HG02885 (cell line): ENCODE measurements around the gene ZNF850.
A peak's percentile ranks its signal among the peaks of the same experiment; 100 is the strongest.

ENCODE experiments used
- ATAC-seq: cut with Tn5 transposase; IDR thresholded peaks from one replicate; pipeline ENCODE4 v1.9.1; 2021; ENCODE audit warnings: mild to moderate bottlenecking; ENCODE audit not compliant: unreplicated experiment, poor library complexity

ZNF850 gene

GRCh38 chr19:36709423-36709822 is 63.2 kb downstream of the ZNF850 start:
- ATAC-seq, result no peak

GRCh38 chr19:36707134-36707533 is 65.5 kb downstream of the ZNF850 start:
- no peak for ATAC-seq

- ATAC-seq, result no peak
These were observed 84.5 kb downstream of the ZNF850 start for GRCh38 chr19:36688058-36688457.

GRCh38 chr19:36687214-36688056 is 85.2 kb downstream of the ZNF850 start, which contains the start of gene ZNF567:
Gene ZNF567, plus strand, starts transcription at chr19:36687612. Its CDS starts 7,256 bp downstream, at chr19:36694868.
- ATAC-seq, result peak; percentile 94

- no peak for ATAC-seq
These were observed 86.0 kb downstream of the ZNF850 start for GRCh38 chr19:36686365-36687213.

- no peak for ATAC-seq
These were observed 86.8 kb downstream of the ZNF850 start for GRCh38 chr19:36685835-36686234.

GRCh38 chr19:36679455-36679854 is 93.2 kb downstream of the ZNF850 start:
- no peak for ATAC-seq

- ATAC-seq, result no peak
These were observed 98.4 kb downstream of the ZNF850 start for GRCh38 chr19:36674201-36674600.

GRCh38 chr19:36672368-36672767 is 100.2 kb downstream of the ZNF850 start:
- ATAC-seq, result no peak

- no peak for ATAC-seq
These were observed 104.0 kb downstream of the ZNF850 start for GRCh38 chr19:36668646-36669045.

GRCh38 chr19:36665832-36666231 is 106.8 kb downstream of the ZNF850 start:
- ATAC-seq, result no peak
